ENCODE results near the gene PKNOX2. TPM values are rescaled to one million over a fixed set of nuclear protein-coding genes. Genes with fewer than 3 reads are reported as not detected.
A peak's percentile ranks its signal among the peaks of the same experiment; 100 is the strongest.

The PKNOX2 gene
- total and polyA plus RNA-seq, 9 of the 15 experiments (the other 6 are each of a cell fraction or from before 2014, with no cell fraction given) = not detected

GRCh38 chr11:125272092-125272491 lies 107.5 kb downstream of the PKNOX2 start:
- POLR2A ChIA-PET = interaction anchor here (0.7 kb wide), 1 partner anchor 192 kb away, joined by 3 read pairs; no protein-coding TSS in a partner anchor
- Histone ChIP-seq H3K27me3 (ENCODE audit: control insufficient read depth in 2 of 2, insufficient read depth in 2 of 2, low read length in 2 of 2) (peaks cover 19 to 55% of the 10 kb centered on the region in 2 experiments), H3K4me1 (replicated peaks in 1 of 2; ENCODE audit: control insufficient read depth in 2 of 2, insufficient read depth in 2 of 2, low read length in 2 of 2) (peaks cover 9 to 15% of the 10 kb centered on the region in 2 experiments; a peak in 3 of 5 replicates), H2AFZ (ENCODE audit: low read depth, low read length) (no peak overlapping the region), H4K20me1 (replicated peaks; ENCODE audit: control insufficient read depth, insufficient read depth, low read length) (no peaks in the 10 kb centered on the region), H3K9me1 (ENCODE audit: control insufficient read depth, insufficient read depth, low read length) (no peaks in the 10 kb centered on the region), H3K9ac (ENCODE audit: insufficient read depth in 1 of 2, low read depth in 2 of 2, low read length in 2 of 2) (no peak overlapping the region), H3K4me3 (no peak overlapping the region), H3K27ac (ENCODE audit: extremely low read depth, low read depth, low read length) (no peak overlapping the region), H3K9me3 (replicated peaks; ENCODE audit: control insufficient read depth, insufficient read depth, low read depth, low read length) (no peaks in the 10 kb centered on the region), H3K79me2 (ENCODE audit: control insufficient read depth, insufficient read depth, low read length) (no peaks in the 10 kb centered on the region), H3K36me3 (ENCODE audit: control insufficient read depth, insufficient read depth, low read length) (no peaks in the 10 kb centered on the region), H3K4me2 (ENCODE audit: insufficient read depth, low read length) (no peak overlapping the region)
- no TSS peak for BruUV-seq (replicated peaks)
- CTCF ChIA-PET (ENCODE audit: low intra/inter-chr PET ratio) = no interaction called here
- ATAC-seq = no peak
- no peak for FAIRE-seq
- DNase-seq (ENCODE audit: extremely low read depth in 1 of 4, low spot score in 3 of 4) = no peak
- 9% methylated on average over 3 of the region's 3 CpGs for WGBS (ENCODE audit: insufficient coverage, low coverage, missing lambda C conversion rate)
- TF ChIP-seq RAD51 (IDR thresholded peaks at IDR 0.05; ENCODE audit: borderline replicate concordance, low read depth) = no peak
- TF ChIP-seq TFE3 (CRISPR knock-in tag; IDR thresholded peaks at IDR 0.05) = peak; percentile 81
- in situ Hi-C loops (cut with MboI) = no loop called here
- intact Hi-C loops (cut with micrococcal nuclease) = no loop called here

- no peaks in the 10 kb centered on the region for H4K20me1 ChIP-seq (replicated peaks; ENCODE audit: control insufficient read depth, insufficient read depth, low read length)
- ChIA-PET CTCF (ENCODE audit: low intra/inter-chr PET ratio) (no interaction called here), POLR2A (interaction anchor here (0.7 kb wide), 1 partner anchor 192 kb away, joined by 3 read pairs; no protein-coding TSS in a partner anchor)
- ATAC-seq (peak; percentile 57; the same call in 1 of the 3 replicates), FAIRE-seq (no peak), DNase-seq (ENCODE audit: extremely low read depth in 1 of 4, low spot score in 3 of 4) (no peak)
- H3K27me3 ChIP-seq (ENCODE audit: control insufficient read depth in 2 of 2, insufficient read depth in 2 of 2, low read length in 2 of 2) = peaks cover 13 to 50% of the 10 kb centered on the region in 2 experiments
- peak overlapping the region; percentile 20; the same call in 1 of the 2 replicates for H2AFZ ChIP-seq (ENCODE audit: low read depth, low read length)
- WGBS (ENCODE audit: insufficient coverage, low coverage, missing lambda C conversion rate) = 15% methylated on average over 10 of the region's 10 CpGs
- H3K27ac ChIP-seq (ENCODE audit: extremely low read depth, low read depth, low read length) = no peak overlapping the region
- intact Hi-C loops (cut with micrococcal nuclease) = no loop called here
- in situ Hi-C loops (cut with MboI) = no loop called here
- H3K4me2 ChIP-seq (ENCODE audit: insufficient read depth, low read length) = no peak overlapping the region
- H3K9me1 ChIP-seq (ENCODE audit: control insufficient read depth, insufficient read depth, low read length) = no peaks in the 10 kb centered on the region
- H3K4me1 ChIP-seq (replicated peaks in 1 of 2; ENCODE audit: control insufficient read depth in 2 of 2, insufficient read depth in 2 of 2, low read length in 2 of 2) = peaks cover 9 to 15% of the 10 kb centered on the region in 2 experiments; a peak in 3 of 5 replicates
- H3K9ac ChIP-seq (ENCODE audit: insufficient read depth in 1 of 2, low read depth in 2 of 2, low read length in 2 of 2) = 0 out of 4 replicates have a peak overlapping the region, but pooled peaks of 1 of the 2 experiments have one; percentile 64
- H3K4me3 ChIP-seq = no peak overlapping the region
- BruUV-seq (replicated peaks) = no TSS peak
- no peaks in the 10 kb centered on the region for H3K36me3 ChIP-seq (ENCODE audit: control insufficient read depth, insufficient read depth, low read length)
- H3K9me3 ChIP-seq (replicated peaks; ENCODE audit: control insufficient read depth, insufficient read depth, low read depth, low read length) = no peaks in the 10 kb centered on the region
- H3K79me2 ChIP-seq (ENCODE audit: control insufficient read depth, insufficient read depth, low read length) = no peaks in the 10 kb centered on the region
- TF ChIP-seq TEAD1 (CRISPR knock-in tag; IDR thresholded peaks at IDR 0.05) = no peak
- no peak for TF ChIP-seq CEBPG (CRISPR knock-in tag; IDR thresholded peaks at IDR 0.05)
- TF ChIP-seq CEBPG (tag; conservative IDR thresholded peaks at IDR 0.05 in 1 of 2, IDR thresholded peaks at IDR 0.05 in 1 of 2) = no peak
- no peak for TF ChIP-seq TGIF2 (CRISPR knock-in tag; IDR thresholded peaks at IDR 0.05)
- TF ChIP-seq HNRNPLL (IDR thresholded peaks at IDR 0.05; ENCODE audit: low read depth, low read length, poor library complexity, severe bottlenecking) = no peak
- TF ChIP-seq TCF15 (CRISPR knock-in tag; IDR thresholded peaks at IDR 0.05) = no peak
- TF ChIP-seq ZNF239 (CRISPR knock-in tag; IDR thresholded peaks at IDR 0.05) = no peak
- TF ChIP-seq BMI1 (IDR thresholded peaks at IDR 0.05; ENCODE audit: low read length) = no peak
These were observed 108.3 kb downstream of the PKNOX2 start for GRCh38 chr11:125272821-125273220.
